Measurements from ENCODE around the gene ENTR1.

DNA sequence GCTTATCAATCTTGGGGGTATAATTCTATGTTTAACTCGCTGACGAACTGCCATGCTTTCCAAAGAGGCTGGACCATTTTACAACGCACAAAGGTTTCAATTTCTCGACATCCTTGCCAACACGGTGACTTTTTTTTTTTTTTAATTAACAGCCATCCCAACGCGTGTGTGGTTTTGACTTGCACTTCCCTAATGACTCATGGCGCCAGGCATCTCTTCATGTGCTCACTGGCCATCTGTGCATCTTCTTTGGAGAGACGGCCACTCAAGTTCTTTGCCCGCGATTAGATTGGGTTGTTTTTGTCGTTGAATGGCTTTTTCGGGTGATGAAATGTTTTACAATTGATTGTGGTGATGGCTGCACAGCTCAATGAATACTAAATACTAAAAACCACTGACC, 24.4 kb downstream of the ENTR1 start:
- TF ChIP-seq, protein P1, sequence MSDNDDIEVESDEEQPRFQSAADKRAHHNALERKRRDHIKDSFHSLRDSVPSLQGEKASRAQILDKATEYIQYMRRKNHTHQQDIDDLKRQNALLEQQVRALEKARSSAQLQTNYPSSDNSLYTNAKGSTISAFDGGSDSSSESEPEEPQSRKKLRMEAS (IDR thresholded peaks at IDR 0.05), result no peak
- TF ChIP-seq, protein P2, sequence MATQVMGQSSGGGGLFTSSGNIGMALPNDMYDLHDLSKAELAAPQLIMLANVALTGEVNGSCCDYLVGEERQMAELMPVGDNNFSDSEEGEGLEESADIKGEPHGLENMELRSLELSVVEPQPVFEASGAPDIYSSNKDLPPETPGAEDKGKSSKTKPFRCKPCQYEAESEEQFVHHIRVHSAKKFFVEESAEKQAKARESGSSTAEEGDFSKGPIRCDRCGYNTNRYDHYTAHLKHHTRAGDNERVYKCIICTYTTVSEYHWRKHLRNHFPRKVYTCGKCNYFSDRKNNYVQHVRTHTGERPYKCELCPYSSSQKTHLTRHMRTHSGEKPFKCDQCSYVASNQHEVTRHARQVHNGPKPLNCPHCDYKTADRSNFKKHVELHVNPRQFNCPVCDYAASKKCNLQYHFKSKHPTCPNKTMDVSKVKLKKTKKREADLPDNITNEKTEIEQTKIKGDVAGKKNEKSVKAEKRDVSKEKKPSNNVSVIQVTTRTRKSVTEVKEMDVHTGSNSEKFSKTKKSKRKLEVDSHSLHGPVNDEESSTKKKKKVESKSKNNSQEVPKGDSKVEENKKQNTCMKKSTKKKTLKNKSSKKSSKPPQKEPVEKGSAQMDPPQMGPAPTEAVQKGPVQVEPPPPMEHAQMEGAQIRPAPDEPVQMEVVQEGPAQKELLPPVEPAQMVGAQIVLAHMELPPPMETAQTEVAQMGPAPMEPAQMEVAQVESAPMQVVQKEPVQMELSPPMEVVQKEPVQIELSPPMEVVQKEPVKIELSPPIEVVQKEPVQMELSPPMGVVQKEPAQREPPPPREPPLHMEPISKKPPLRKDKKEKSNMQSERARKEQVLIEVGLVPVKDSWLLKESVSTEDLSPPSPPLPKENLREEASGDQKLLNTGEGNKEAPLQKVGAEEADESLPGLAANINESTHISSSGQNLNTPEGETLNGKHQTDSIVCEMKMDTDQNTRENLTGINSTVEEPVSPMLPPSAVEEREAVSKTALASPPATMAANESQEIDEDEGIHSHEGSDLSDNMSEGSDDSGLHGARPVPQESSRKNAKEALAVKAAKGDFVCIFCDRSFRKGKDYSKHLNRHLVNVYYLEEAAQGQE (IDR thresholded peaks at IDR 0.05; ENCODE audit: low read depth), result no peak

Data from Ishikawa (cell line).